ENCODE results near the gene RPL15.

DNA sequence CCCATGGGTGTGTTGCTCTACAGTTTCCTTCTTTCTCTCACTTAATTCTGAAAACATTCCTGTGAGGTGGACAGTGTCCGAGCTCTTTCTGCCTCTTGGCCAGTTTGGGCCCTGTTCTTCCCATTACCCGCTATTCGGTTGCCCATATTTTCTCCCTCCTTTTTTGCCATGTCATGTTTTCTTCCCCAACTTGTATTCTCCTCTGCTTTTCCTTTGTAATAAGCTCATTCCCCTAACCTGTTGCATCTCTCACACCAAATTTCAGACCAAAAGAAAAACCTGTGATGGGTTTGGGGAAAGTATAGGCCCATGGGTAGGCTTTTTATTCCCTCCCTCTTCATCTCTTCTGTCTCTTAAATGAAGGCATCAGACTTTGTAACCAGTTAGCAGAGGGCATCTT, 30.6 kb upstream of the RPL15 start:
- TF ChIP-seq, protein P1, sequence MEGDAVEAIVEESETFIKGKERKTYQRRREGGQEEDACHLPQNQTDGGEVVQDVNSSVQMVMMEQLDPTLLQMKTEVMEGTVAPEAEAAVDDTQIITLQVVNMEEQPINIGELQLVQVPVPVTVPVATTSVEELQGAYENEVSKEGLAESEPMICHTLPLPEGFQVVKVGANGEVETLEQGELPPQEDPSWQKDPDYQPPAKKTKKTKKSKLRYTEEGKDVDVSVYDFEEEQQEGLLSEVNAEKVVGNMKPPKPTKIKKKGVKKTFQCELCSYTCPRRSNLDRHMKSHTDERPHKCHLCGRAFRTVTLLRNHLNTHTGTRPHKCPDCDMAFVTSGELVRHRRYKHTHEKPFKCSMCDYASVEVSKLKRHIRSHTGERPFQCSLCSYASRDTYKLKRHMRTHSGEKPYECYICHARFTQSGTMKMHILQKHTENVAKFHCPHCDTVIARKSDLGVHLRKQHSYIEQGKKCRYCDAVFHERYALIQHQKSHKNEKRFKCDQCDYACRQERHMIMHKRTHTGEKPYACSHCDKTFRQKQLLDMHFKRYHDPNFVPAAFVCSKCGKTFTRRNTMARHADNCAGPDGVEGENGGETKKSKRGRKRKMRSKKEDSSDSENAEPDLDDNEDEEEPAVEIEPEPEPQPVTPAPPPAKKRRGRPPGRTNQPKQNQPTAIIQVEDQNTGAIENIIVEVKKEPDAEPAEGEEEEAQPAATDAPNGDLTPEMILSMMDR (IDR thresholded peaks at IDR 0.05; ENCODE audit: low read length) = no peak
- TF ChIP-seq EZH2phosphoT487 (IDR thresholded peaks at IDR 0.05; ENCODE audit: low read length) (no peak), EZH2 (optimal IDR thresholded peaks at IDR 0.05; ENCODE audit: low read depth, low read length) (no peak)
